PC-3 (cell line): ENCODE data around the gene TINCR.

ENCODE experiments used
- CTCF ChIP-seq: fragments of 300-600 bp; sonication (generic); conservative IDR thresholded peaks from 2 replicates; pipeline ENCODE4 v1.5.1; 2017; ENCODE audit warnings: antibody characterized with exemption, low read depth, mild to moderate bottlenecking, low read length
- EZH2 ChIP-seq: fragments of 300-600 bp; sonication (generic); IDR thresholded peaks from one replicate; pipeline ENCODE4 v1.6.1; 2017; ENCODE audit warnings: antibody characterized with exemption, mild to moderate bottlenecking, low read length; ENCODE audit not compliant: unreplicated experiment

- no peak for TF ChIP-seq CTCF
- no peak for TF ChIP-seq EZH2
These were observed 3.7 kb downstream of the TINCR start for GRCh38 chr19:5563935-5564612.
